GM21786 (cell line): Measurements from ENCODE around the gene ANKRD44.
A peak's percentile ranks its signal among the peaks of the same experiment; 100 is the strongest.

ENCODE experiments used
- ATAC-seq: cut with Tn5 transposase; IDR thresholded peaks from one replicate; pipeline ENCODE4 v1.9.1; 2021; ENCODE audit not compliant: unreplicated experiment

Gene ANKRD44

DNA sequence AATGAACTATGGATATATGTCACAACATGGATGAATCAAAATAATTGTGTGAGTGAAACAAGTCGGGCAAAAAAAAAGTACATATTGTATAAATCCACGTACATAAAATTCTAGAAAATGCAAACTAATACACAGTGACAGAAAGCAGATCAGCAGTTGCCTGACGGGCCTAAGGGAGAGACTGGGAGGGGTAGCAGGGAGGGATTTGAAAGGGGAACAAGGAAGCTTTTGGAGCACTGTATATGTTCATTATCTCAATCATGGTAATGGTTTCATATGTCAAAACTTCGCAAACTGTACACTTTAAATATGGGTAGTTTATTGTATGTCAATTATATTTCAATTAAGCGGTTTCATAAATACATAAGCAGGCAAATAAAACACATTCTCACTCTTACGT, 153.8 kb downstream of the ANKRD44 start:
- ATAC-seq, result no peak

DNA sequence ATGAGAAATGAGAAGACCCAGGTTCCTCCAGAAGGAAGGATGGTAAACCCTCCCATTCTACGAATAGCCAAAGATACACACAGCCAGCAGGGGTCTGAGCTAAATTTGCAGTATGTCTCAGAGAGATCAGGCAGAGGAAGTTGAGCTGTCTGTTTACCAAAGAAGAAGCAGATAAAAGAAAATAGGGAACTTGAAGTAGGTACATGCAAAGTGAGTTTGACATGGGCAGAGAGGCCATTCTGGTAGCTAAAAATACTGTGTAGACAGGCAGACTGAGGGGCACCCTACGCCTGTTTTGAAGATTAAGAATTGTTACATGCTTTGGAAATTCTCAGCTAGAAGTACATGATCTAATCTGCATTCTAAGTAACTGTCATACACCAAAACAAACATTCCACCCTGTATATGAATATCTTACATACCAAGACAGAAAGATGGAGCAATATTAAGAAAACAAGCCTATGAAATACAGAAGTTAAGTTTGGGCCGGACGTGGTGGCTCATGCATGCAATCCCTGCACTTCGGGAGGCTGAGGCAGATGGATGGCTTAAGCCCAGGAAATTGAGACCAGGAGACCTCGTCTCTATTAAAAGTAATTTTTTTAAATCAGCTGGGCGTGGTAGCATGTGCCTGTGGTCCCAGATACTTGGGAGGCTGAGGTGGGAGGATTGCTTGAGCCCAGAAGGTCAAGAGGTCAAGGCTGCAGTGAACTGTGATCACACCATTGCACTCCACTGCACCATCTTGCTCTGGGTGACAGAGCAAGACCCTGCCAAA, 157.9 kb downstream of the ANKRD44 start:
- peak; percentile 82 for ATAC-seq

DNA sequence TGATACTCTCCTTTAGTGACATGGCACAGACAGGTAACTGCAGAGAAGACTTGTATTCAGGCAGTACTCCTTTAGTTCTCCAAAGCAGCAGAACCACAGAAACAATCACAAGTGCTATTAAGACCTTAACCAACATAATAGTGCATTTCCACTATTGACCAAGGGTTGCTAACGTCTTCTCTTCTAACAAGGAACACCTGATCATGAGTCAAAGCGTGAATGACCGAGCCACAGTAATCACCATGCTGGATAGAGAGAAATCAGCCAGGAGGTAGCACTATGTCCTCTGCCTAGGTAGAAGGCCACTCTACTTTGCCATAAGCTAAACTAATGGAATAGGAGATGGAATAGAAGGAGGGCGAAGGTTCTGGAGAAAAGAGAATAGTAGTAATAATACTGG, 161.0 kb downstream of the ANKRD44 start:
- ATAC-seq, result no peak

DNA sequence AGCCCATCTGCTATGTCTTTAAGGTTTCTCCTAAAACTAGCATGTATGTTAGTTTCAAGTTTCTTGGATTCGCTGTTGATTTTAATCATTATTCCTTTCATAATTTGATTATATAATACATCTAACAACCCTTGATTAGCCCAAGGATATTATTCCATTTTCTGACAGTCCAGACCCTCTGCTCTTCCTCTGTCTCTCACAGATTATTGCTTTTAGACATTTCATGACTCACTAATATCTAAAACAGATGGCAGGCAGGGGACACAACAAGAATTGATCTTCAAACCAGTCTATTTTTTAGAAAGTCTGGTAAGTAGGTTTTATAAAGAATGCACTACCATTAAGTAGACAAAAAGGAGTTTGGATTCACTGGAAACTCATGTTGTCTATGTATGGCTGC, 162.2 kb downstream of the ANKRD44 start:
- ATAC-seq, result no peak

DNA sequence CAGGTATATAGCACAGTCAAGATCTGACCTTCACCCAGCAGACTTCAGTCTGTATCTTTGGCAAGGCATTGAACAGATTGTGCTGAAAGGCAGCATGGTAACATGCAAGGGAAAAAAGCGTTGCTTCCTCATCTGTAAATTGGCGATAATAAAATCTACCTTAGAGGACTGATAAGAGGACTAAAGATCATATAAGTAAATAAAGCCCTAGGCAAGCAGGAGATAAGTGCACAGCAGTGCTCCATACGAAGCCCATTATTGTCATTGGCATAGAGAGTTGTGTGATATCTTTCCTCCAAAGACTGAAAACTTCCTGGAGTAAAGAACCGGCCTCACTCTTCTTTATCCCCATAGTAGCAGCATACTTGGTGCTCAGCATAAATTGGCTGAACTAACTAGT, 162.6 kb downstream of the ANKRD44 start:
- no peak for ATAC-seq

DNA sequence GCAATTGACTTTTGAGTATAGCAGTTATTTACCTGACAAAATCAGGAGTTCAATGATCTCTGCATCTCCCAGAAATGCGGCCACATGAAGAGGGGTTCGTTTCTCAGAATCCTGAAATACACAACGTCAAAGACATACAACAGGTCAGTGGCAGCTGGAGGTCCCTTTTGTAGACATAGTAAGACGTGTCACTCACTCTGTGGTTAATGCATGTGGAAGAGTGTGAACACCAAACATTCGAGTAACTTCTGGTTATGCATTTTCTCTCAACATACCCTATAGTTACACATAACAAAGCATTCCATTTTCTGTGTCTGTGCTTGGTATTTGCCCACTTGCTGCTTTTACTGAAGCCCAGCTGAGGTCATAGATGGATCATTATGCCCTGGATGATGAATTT, 163.6 kb downstream of the ANKRD44 start:
- ATAC-seq, result no peak

DNA sequence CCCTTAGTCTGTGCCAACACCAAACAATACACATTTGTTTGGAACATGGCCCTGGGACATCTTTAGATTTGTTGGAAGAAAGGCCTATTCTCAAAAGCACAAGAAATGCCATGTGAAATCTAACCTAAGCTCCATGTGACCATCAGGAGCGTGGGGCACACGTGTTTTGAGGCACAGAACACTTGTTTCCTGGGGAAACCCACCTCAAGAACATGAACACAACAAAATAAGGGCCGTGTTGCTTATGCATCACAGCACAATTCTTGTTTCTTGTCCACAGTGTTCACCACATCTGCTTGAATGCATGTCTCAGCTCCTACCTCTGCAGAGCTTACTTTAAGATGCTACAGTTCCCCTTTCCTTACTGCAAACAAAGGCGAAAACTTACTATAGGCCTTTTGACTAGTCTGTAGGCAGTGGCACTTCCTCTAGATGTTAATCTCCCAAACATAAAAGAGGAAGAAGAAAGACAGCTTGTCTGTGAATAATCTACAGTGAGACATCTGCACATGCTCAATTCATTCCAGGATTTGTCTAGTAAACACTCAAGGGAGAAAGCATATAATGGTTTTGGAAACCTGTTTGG, 165.0 kb downstream of the ANKRD44 start:
- ATAC-seq, result peak; percentile 96

DNA sequence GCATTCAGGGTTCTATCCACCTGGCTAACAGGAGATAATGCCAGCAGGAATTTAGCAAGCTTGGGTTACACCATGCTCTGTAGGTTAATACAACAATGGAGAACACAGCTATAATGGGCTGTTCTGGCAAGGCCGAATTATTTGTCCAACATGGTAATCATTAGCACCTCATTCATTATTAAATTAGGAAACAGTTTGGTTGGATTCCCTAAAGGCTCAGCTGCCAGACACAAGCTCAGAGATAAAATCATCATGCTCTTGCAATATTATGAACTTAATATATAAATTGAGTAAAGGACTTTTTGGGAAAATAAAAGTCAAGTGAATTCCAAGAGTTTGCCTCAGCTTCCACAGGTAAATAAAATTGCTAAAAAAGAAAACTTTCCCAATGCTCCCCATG, 166.4 kb downstream of the ANKRD44 start:
- no peak for ATAC-seq

DNA sequence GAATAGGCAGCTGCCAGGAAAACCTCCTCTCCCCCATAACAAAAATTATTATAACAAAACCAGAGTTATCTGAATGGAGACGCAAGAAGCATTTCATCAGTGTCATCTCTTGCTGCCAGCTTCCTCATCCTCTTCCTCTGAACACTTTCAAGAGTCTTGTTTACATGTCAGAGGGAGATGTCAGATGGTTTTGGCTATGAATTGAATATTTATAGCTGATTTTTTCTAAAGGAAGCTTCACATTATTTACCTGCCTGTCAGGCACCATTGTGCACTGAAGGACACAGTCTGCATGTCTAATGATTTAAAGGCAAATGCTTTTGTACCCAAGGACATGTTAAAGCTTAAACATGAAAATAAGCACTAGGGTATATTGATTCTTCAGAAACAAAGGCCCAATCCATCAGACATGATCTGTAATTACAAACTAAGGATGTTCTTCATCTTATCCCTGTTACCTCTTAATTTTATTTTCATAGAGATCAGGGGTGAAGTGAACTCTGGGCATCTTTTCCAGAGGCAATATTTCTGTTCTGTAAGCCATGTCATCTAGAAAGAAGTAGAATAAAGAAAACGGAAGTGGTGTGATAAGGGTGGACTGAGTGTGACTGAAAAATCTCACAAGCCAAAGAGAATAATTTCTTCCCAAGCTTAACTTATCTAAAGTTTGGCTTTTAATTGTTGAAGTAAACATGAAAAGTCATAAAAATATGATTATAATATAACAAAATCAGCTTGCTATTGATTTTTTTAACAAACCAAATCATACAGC, 168.7 kb downstream of the ANKRD44 start:
- ATAC-seq, result no peak

DNA sequence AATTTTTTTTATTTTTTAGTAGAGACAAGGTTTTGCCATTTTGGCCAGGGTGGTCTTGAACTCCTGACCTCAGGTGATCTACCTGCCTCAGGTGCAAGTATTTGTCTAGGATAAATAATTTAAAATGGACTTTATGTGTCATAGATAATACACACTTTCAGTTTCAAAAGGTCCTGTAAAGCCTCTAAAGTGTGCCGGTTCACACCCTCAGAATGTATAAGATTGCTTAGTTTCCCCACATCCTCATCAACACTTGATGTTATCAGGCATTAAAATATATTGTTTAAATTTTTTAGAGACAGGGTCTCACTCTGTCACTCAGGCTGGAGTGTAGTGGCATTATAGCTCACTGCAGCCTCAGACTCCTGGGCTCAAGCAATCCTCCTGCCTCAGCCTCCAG, 170.5 kb downstream of the ANKRD44 start:
- ATAC-seq, result no peak

DNA sequence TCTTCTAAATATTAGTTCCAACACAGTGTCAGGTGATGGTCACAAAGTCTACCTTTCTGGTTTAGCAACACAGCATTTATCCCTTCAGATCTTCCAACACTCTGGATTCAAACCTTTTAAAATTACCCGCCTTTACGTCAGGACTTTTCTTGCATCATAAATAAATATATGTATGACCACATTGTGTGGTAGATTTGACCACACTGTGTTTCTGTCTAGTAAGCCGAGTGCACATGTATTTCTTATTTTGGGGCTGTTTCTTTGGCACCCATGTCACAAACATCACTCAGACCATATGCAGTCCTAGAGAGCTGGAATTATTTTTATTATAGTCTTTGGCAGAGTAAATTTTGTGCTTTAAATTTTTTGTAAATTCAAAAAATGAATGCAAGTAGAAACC, 172.1 kb downstream of the ANKRD44 start:
- no peak for ATAC-seq

DNA sequence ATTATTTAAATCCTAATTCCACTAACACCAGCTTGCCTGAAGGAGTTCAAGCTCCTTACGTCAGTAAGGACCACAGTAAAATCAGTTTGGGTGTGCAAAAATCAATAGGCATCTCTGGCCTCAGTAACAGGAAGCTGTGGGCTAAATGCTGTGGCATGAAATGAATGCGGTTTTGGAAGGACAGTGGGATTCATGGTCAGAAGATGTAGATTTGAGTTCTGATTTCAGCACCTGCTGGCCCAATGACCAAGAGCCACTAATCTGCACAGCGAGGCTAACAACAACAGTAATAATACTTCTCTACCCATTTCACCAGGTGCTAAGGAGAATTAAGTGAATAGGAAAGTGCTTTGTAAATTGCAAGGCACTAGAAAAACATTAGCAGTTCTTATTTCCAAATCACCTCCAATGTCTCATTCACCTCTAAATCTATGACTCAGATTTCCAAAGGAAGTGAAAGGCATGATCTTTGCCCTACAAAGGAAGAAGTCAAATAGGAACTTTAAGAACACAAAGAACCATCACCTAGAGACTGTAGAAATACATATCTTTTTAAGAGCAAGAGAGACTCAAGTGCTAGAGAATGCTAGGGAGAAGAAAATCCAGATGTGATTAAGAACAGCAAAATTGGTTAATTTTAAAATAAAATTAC, 172.6 kb downstream of the ANKRD44 start:
- no peak for ATAC-seq

DNA sequence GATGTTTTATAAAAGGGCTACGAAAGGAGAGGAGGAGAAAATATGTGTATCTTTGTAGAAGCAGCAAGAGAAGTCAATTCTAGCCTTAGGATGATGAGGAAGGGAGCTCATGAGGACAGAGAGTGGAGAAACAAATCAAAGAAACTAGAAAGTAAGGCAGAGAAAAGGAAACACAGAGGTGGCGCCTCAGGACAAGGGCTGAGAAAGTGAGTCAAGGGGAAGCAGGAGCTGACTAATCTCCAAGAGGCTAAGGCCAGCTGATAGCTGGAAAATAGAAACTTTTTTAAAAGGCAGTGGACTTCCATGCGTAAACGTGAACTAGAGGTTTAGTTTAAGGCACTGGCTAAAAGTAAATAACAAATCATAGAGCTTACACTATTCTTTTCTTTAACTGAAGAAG, 173.3 kb downstream of the ANKRD44 start:
- ATAC-seq, result no peak

DNA sequence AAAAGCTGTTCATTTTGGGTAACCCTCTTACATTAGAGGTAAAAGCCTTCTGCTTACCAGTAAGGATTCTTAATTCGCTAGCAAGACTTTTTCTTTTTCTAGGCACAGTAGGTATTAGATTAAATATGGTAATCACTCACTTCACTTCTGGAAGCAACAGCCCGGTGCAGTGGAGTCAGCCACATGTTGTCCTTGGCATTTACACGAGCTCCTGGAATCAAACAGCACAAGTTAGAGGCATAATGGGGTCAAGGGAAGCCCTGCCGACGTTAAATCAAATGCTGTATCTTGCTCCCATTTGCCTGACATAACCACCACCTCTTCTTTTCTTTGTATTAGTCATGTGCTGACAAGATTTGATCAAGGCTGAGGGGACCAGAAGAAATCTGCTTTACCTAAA, 174.1 kb downstream of the ANKRD44 start:
- no peak for ATAC-seq

DNA sequence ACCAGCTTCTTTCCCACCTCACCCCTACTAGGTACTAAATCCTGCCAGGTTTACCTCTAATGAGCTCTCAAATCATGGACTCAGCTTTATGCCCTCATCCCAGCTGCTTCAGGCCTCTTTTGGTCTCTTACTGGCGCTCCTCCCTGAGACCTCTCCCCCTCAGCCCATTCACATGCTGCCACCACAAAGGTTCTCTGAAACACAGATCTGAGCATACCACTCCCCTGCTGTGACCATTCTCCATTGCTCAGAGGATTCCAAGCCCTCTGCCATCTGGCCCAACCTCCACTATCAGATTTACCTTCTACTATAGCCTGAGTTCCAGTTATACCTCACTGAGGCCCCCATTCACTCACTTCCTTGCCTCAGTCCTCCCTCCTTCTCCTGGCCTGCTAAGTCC, 174.8 kb downstream of the ANKRD44 start:
- no peak for ATAC-seq

DNA sequence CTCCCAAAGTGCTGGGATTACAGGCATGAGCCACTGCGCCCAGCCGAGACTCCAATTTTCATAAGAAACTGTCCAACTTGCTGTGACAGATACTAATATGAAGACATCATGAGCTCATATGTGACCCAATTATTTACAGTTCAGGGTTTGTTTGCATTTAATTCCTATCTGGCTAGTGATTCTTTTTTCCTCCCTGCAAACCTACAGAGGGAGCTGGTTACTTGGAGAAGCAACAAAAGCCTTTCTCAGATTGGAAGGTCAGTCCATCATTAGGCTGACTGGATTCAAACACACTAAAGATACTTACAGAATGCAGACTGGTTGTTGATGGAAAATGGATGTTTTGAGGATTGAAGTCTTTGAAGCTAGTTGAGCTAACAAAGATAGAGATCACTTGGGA, 176.4 kb downstream of the ANKRD44 start:
- no peak for ATAC-seq

DNA sequence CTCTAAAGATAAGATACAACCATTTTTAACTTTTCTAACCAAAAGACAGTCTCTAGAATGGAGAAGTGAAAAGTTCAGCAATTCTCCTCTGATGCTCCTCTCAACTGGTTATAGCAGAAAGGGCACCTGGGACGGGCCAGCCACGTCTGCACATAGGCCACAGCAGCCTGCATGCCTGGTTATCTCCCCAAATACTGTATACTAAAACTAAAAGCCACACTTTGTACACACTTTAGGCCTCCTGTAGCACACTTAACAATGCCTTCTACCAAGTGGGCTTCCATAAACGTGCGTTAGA, 179.1 kb downstream of the ANKRD44 start:
- ATAC-seq, result peak; percentile 76

DNA sequence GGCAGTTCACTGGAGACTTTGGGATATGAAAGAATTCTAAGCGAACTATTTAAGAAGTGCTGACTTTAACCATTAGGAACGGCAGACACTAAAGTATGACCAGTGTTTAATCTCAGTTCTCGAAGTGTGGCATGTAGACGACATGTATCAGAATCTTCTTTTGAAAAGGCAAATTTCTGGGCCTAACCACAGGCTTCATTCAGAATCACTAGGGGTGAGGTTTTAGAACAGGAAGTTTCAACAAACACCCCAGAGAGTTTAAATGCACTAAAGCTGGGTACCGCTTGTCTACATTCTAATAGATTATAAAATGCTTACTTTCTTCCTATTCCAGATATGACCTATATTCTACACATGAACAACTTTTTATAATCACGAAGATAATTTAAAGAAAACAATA, 180.3 kb downstream of the ANKRD44 start:
- peak; percentile 75 for ATAC-seq

DNA sequence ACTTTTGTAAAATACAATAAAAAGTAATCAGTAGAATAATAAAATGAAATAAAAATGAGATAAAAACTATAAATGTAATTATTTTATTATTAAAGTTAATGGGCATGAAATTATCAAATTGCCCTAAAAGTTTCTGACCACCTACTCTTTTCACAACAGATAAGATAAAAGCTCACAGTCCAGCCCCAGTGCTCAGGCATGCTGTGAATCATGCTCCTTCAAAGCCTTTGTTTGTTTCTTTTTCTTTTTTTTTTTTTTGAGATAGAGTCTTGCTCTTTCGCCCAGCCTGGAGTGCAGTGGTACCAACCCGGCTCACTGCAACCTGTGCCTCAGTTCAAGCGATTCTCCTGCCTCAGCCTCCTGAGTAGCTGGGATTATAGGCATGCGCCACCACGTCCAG, 181.7 kb downstream of the ANKRD44 start:
- no peak for ATAC-seq

DNA sequence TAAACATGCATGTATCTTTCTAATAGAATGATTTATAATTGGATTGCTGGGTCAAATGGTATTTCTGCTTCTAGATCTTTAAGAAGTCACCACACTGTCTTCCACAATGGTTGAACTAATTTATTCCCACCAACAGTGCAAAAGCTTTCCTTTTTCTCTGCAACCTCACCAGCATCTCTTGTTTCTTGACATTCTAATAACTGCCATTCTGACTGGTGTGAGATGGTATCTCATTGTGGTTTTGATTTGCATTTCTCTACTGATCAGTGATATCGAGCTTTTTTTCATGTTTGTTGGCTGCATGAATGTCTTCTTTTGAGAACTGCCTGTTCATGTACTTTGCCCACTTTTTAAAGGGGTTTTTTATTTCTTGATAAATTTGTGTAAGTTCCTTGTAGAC, 182.5 kb downstream of the ANKRD44 start:
- no peak for ATAC-seq

DNA sequence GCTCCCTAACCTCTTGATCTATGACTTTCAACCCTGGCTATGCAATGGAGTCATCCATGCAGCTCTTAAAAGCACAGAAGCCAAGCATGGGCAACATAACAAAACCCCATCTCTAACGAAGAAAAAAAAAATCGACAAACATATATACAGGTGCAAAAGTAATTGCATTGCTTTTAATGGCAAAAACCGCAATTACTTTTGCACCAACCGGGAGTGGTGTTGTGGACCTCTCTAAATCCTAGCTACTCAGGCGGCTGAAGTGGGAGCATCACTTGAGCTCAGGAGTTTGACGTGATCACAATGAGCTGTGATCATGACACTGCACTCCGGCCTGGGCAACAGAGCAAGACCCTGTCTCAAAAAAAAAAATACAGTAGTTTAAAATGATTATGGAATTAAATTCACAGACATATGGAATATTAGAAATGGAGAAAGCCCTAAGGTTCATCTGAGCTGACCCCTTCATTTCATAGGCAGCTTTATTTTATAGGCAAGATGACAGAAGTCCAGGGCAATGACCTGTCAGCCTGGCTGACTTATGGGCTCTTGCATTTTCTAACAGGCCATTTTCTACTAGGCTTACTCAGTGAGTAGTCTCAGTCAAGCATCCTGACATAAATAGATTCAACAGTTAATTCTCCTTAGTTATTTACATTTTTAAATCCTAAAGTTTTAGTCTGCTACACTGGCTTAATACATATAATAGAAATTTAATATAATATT, 183.8 kb downstream of the ANKRD44 start:
- ATAC-seq, result no peak
